ENCODE measurements around the gene COPZ2.
"Not testable (repeated sequence)": the region's sequence is repeated elsewhere in the genome, so short reads cannot be mapped to it uniquely, and the experiment has no call there.

The COPZ2 gene, protein sequence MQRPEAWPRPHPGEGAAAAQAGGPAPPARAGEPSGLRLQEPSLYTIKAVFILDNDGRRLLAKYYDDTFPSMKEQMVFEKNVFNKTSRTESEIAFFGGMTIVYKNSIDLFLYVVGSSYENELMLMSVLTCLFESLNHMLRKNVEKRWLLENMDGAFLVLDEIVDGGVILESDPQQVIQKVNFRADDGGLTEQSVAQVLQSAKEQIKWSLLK

GRCh38 chr17:48037036-48037837 lies at the start of gene COPZ2:
COPZ2 (minus strand) TSS chr17:48037797; CDS start chr17:48037777, 20 bp downstream.
- in situ Hi-C loops (cut with HindIII; ENCODE audit: low sequenced_read_pairs), result no loop called here

- in situ Hi-C loops (cut with HindIII; ENCODE audit: low sequenced_read_pairs), result loop anchor here (5.0 kb wide), 2 partner anchors 52 to 53 kb away; no protein-coding TSS in a partner anchor
Observed at GRCh38 chr17:48084932-48085331, 47.3 kb upstream of the COPZ2 start.

- in situ Hi-C loops (cut with HindIII; ENCODE audit: low sequenced_read_pairs), result loop anchor here (5.0 kb wide), 2 partner anchors 50 to 55 kb away; no protein-coding TSS in a partner anchor
Observed at GRCh38 chr17:48081858-48082257, 44.3 kb upstream of the COPZ2 start.

GRCh38 chr17:48077152-48077551 lies 39.6 kb upstream of the COPZ2 start:
- in situ Hi-C loops (cut with HindIII; ENCODE audit: low sequenced_read_pairs), result not testable (repeated sequence)

DNA sequence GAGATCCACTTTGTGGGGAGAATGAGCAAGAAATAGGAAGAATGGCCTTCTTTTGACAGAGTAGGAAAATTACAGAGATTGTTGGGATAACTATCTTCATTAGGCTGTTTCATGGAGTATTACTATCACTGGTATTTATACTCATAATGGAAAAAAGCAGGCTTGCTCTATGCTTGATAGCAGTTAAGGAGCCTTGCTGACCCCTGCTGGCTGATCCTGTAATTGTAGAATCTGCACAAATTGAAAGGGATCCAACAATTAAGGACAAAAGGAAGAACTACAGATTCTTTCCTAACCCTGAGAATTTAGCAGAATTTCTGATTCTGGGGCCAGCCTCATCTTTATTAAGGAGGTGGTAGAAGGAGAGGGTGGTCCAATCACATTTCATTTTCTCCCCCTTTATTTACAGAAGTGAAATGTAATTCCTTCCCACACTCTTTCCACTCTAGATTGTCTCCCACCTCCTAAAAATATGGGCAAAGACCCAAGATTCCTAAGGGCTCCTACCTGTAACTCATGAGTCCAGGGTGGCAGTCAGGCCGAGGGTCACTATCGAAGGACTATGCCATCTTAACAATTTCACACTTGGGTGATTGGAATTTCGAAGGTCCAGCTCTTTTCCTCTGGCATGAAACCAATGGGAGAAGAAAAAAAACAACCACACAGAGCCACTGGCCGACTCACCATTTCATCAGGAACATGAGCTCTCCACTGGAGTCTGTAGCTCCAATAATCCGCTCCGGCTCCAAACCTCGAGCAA lies 36.9 kb upstream of the COPZ2 start:
- in situ Hi-C loops (cut with HindIII; ENCODE audit: low sequenced_read_pairs), result no loop called here

DNA sequence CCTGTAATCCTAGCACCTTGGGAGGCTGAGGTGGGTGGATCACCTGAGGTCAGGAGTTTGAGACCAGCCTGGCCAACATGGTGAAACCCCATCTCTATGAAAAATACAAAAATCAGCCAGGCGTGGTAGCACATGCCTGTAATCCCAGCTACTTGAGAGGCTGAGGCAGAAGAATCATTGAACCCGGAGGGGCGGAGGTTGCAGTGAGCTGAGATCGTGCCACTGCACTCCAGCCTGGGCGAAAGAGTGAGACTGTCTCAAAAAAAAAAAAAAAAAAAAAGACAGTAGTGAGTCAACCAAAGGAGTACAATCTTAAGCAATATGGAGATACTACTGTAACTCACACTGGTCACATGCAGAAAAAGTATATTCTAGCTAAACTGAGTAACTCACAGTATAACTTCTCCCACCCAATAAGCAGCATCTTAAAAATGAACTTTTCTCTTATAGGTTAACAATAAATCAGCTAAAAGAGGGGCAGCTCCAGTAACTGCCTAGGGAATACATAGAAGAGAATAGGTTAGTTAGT lies 36.0 kb upstream of the COPZ2 start:
- in situ Hi-C loops (cut with HindIII; ENCODE audit: low sequenced_read_pairs), result not testable (repeated sequence)

GRCh38 chr17:48072811-48073210 lies 35.2 kb upstream of the COPZ2 start:
- in situ Hi-C loops (cut with HindIII; ENCODE audit: low sequenced_read_pairs), result not testable (repeated sequence)

- in situ Hi-C loops (cut with HindIII; ENCODE audit: low sequenced_read_pairs), result no loop called here
Observed at GRCh38 chr17:48071654-48072053, 34.1 kb upstream of the COPZ2 start.

DNA sequence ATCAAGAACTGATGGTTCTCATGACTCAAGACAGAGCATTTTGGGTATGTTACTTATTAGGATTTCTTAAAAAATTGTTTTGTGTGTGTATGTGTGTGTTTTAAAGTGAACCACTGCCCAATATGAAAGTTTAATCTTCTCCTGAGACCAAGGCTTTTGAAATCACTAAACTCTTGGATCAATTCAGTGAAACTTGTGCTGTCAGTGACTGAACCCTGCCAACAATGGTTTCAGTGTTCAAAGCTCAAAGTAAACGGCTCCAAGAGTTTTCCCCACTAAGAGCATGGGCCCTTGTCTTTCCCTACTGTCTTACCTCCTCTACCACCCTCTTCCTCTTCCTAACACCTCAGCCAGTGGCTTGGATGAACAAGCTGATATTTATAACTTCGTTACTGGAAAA lies 32.6 kb upstream of the COPZ2 start:
- in situ Hi-C loops (cut with HindIII; ENCODE audit: low sequenced_read_pairs), result no loop called here

DNA sequence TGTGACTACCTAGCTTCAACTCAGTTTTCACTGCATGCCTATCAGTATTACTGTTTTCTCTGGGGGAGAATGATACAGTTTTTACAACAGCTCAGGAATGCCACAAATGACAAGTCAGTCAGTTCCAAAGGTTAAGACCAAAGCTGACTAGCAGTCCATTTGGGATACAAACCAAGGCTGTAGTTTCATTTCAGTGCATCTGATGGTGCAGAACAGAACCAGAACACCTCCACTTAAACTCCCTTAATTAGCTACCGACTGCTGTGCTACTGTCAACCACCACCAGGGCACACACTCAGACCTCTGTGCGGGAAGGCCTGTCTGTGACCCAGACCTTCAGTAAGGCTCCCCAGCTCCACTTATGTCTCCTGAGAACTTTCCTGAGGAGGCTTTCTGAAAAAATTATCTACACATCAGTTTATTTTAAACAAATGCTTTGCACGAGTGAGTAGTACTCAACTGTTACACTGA lies 30.9 kb upstream of the COPZ2 start:
- in situ Hi-C loops (cut with HindIII; ENCODE audit: low sequenced_read_pairs), result no loop called here

- in situ Hi-C loops (cut with HindIII; ENCODE audit: low sequenced_read_pairs), result not testable (repeated sequence)
Observed at GRCh38 chr17:48067808-48068207, 30.2 kb upstream of the COPZ2 start.

GRCh38 chr17:48067245-48067644 lies 29.6 kb upstream of the COPZ2 start:
- in situ Hi-C loops (cut with HindIII; ENCODE audit: low sequenced_read_pairs), result no loop called here

DNA sequence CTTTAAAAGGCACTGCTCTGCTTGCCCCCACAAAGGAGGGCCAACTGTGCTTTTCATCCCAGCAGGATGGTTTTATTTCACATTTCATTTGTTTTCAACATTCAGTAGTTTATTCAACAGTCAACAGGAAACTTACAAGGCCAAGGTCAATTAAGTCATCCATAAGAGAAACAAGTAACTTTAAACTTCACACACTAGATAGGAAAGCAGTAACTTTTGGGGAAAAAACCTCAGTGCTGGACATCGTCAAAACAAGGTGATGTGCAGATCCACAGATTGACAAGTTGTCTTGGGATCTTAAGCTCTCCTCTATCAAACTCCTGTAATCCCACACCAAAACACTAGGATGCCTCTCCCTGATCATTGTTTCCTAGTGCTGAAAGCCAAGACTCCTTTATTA lies 29.1 kb upstream of the COPZ2 start:
- in situ Hi-C loops (cut with HindIII; ENCODE audit: low sequenced_read_pairs), result no loop called here

DNA sequence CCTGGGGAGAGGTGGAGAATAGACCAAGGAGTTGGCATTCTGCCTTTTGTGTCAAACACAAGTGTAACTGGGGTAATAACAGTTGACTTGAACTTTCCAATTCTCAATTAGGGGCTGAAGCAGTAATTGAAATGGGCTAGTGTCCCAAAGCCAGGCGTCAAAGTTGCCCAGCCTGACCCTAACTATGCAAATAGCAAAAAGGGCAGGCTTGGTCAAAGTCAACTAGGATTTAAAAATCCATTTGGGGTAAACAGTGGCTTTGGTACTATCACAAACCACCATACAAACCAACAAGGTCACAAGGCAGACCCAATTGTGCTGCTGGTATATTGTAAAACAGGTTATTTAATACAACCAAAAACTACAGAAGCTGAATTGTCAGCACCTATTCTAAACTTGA lies 28.6 kb upstream of the COPZ2 start:
- in situ Hi-C loops (cut with HindIII; ENCODE audit: low sequenced_read_pairs), result no loop called here

DNA sequence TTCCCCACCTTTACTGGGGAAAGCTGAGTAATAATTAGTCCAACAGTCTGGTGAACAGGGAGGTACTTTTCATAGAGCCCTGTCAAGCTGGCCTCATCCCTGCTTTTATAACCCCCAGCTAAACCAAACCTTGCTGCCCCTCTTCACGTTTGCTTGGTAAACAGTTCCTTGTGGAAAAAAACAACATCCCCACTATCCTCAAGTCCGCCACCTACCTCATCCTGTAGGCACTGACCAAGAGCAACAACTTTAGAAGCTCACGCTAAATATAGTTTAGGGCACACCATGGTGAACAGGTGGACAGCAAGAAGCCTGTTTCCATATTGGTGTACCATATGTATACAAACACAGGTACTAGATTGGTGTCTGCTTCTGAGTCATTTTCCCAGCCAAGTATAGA lies 27.0 kb upstream of the COPZ2 start:
- in situ Hi-C loops (cut with HindIII; ENCODE audit: low sequenced_read_pairs), result loop anchor here (5.0 kb wide), 1 partner anchor 67 kb away; no protein-coding TSS in a partner anchor

DNA sequence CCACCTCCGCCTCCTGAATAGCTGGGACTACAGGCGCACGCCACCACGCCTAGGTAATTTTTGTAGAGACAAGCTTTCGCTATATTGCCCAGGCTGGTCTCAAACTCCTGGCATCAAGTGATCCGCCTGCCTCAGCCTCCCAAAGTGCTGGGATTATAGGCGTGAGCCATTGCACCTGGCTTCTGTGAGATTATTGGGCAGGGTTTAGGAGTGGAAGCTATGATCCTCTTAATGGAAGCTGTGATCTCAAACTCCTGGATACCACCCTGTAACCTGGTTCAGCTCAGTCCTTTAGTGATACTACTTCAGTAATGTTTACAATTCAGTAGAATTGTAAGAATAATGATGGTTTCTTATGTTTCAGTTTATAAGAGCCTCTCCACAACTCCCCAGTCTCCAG lies 24.7 kb upstream of the COPZ2 start:
- in situ Hi-C loops (cut with HindIII; ENCODE audit: low sequenced_read_pairs), result loop anchor here (5.0 kb wide), 1 partner anchor 65 kb away; no protein-coding TSS in a partner anchor

GRCh38 chr17:48060249-48060648 lies 22.7 kb upstream of the COPZ2 start:
- in situ Hi-C loops (cut with HindIII; ENCODE audit: low sequenced_read_pairs), result loop anchor here (5.0 kb wide), 1 partner anchor 63 kb away; no protein-coding TSS in a partner anchor

DNA sequence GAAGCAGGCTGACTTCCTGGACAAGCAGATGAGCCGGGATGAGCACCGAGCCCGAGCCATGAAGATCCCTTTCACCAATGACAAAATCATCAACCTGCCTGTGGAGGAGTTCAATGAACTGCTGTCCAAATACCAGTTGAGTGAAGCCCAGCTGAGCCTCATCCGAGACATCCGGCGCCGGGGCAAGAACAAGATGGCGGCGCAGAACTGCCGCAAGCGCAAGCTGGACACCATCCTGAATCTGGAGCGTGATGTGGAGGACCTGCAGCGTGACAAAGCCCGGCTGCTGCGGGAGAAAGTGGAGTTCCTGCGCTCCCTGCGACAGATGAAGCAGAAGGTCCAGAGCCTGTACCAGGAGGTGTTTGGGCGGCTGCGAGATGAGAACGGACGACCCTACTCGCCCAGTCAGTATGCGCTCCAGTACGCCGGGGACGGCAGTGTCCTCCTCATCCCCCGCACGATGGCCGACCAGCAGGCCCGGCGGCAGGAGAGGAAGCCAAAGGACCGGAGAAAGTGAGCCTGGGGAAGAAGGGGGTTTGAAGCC lies 21.6 kb upstream of the COPZ2 start:
- in situ Hi-C loops (cut with HindIII; ENCODE audit: low sequenced_read_pairs), result no loop called here

- in situ Hi-C loops (cut with HindIII; ENCODE audit: low sequenced_read_pairs), result no loop called here
Observed at GRCh38 chr17:48058393-48059124, 21.0 kb upstream of the COPZ2 start.

GRCh38 chr17:48057626-48058025 lies 20.0 kb upstream of the COPZ2 start:
- in situ Hi-C loops (cut with HindIII; ENCODE audit: low sequenced_read_pairs), result no loop called here

Data from endothelial cell of hepatic sinusoid (primary cell).